ENCODE results near the gene SRGAP3.

- TF ChIP-seq MAX (CRISPR knock-in tag; IDR thresholded peaks at IDR 0.05): no peak
- no peak for TF ChIP-seq CTCF (IDR thresholded peaks at IDR 0.05)
- TF ChIP-seq HMGA2 (CRISPR knock-in tag; IDR thresholded peaks at IDR 0.05): no peak
- TF ChIP-seq, protein P1, sequence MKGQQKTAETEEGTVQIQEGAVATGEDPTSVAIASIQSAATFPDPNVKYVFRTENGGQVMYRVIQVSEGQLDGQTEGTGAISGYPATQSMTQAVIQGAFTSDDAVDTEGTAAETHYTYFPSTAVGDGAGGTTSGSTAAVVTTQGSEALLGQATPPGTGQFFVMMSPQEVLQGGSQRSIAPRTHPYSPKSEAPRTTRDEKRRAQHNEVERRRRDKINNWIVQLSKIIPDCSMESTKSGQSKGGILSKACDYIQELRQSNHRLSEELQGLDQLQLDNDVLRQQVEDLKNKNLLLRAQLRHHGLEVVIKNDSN (CRISPR knock-in tag; IDR thresholded peaks at IDR 0.05): no peak
- TF ChIP-seq, protein P2, sequence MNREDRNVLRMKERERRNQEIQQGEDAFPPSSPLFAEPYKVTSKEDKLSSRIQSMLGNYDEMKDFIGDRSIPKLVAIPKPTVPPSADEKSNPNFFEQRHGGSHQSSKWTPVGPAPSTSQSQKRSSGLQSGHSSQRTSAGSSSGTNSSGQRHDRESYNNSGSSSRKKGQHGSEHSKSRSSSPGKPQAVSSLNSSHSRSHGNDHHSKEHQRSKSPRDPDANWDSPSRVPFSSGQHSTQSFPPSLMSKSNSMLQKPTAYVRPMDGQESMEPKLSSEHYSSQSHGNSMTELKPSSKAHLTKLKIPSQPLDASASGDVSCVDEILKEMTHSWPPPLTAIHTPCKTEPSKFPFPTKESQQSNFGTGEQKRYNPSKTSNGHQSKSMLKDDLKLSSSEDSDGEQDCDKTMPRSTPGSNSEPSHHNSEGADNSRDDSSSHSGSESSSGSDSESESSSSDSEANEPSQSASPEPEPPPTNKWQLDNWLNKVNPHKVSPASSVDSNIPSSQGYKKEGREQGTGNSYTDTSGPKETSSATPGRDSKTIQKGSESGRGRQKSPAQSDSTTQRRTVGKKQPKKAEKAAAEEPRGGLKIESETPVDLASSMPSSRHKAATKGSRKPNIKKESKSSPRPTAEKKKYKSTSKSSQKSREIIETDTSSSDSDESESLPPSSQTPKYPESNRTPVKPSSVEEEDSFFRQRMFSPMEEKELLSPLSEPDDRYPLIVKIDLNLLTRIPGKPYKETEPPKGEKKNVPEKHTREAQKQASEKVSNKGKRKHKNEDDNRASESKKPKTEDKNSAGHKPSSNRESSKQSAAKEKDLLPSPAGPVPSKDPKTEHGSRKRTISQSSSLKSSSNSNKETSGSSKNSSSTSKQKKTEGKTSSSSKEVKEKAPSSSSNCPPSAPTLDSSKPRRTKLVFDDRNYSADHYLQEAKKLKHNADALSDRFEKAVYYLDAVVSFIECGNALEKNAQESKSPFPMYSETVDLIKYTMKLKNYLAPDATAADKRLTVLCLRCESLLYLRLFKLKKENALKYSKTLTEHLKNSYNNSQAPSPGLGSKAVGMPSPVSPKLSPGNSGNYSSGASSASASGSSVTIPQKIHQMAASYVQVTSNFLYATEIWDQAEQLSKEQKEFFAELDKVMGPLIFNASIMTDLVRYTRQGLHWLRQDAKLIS (CRISPR knock-in tag; IDR thresholded peaks at IDR 0.05; ENCODE audit: borderline replicate concordance): no peak
- no peak for TF ChIP-seq FOXJ3 (CRISPR knock-in tag; IDR thresholded peaks at IDR 0.05; ENCODE audit: borderline replicate concordance)
- TF ChIP-seq KAT7 (CRISPR knock-in tag; IDR thresholded peaks at IDR 0.05; ENCODE audit: borderline replicate concordance): no peak
Observed at GRCh38 chr3:9194509-9195184, 54.8 kb downstream of the SRGAP3 start.

Measured in WTC11 (cell line).